HG03159 (cell line): ENCODE data around the gene P2RX1.
"Not testable (repeated sequence)": the region's sequence is repeated elsewhere in the genome, so short reads cannot be mapped to it uniquely, and the experiment has no call there.

ENCODE experiments used
- ATAC-seq: cut with Tn5 transposase; IDR thresholded peaks from one replicate; pipeline ENCODE4 v1.9.1; 2021; ENCODE audit warnings: mild to moderate bottlenecking, moderate library complexity; ENCODE audit not compliant: unreplicated experiment

The P2RX1 gene

DNA sequence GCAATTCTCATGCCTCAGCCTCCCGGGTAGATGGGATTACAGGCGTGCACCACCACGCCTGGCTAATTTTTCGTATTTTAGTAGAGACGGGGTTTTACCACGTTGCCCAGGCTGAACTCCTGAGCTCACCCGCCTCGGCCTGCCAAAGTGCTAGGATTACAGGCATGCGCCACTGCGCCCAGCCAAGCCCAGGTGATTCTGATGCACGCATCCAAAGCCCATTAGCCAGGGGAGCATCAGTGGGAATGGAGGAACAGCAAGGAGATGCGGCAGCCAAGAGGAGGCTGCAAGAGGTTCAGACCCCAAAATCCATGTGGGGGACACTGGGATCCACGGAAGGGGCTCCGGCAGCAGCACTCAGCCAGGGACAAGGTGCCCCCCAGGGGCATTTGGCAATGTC is 35.9 kb upstream of the P2RX1 start:
- ATAC-seq, result no peak

DNA sequence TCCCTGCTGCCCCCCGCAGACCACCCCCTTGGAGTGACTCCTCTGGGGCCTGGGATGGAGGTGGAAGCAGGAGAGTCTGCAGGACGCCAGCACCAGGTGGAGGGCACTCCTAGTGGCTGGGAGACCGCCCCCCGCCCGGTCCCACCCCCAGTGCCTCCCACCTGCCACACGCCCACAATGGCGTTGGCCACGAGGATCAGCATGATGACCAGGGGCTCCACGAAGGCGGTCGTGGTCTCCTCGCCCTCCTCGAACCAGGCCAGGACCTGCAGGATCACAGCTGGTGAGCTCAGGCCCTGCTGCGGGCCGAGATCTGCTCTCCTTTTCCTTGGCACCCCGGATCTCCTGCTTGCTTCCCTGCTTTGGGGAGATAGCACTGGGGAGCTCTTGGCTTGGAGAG is 35.2 kb upstream of the P2RX1 start:
- ATAC-seq, result no peak

DNA sequence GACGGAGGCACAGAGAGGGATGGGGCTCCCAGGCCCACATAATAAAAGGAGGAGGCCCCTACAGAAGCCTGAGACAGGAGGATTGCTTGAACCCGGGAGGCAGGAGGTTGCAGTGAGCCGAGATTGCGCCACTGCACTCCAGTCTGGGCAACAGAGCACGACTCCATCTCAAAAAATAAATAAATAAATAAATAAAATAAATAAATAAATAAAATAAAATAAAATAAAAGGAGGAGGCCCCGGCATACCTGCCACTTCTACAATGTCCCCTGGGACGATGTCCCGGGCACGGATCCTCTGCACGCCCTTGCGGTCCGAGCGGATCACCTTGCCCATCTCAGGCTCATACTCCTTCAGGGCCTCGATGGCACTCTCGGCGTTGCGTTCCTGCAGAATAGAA is 34.7 kb upstream of the P2RX1 start:
- ATAC-seq, result no peak

DNA sequence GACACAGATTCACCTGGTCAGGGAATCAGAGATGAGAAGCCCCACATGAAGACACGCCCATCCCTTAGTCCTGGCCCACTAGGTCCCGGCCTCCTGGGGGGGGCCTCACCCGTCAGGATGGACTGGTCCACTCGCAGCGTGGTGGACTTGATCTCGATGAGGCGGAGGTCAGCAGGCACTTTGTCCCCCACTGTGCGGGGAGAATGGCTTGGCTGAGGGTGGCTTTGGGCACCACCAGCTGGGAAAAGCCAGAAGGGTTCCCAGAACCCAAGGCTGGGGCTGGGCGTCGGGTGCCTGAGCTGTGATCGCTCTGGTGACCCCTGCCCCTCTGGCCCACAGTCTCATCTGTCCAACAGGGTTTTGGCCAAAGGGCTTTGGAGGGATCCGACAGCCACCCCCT is 34.3 kb upstream of the P2RX1 start:
- no peak for ATAC-seq

DNA sequence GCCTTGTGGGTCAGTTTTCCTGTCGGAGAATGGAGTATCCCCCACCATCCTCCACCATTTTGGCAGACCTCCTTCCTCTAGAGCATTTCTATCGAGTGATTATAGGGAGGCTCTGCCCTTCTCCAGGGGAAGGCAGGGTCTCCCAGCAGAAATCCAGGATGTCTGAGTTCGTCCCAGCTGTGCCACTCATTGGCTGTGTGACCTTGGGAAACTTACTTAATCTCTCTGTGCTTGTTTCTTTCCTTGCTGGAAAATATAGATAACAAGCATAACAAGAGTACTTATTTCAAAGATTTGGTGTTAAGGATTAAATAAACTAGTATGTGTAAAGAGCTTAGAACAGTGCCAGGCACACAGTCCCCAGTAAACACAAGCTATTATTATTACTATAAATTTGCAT is 33.2 kb upstream of the P2RX1 start:
- no peak for ATAC-seq

DNA sequence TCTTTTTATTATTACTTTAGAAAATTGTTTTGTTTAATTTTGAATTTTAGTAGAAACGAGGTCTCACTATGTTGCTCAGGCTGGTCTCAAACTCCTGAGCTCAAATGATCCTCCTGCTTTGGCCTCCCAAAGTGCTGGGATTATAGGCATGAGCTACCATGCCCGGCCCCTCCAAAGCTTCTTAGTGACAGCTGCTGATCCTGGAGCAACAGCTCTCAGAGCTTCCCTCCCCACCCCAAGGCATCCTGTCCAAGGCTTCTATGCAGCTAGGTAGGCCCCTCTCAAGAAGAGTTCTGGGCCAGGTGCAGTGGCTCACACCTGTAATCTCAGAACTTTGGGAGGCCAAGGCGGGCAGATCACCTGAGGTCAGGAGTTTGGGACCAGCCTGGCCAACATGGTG is 32.3 kb upstream of the P2RX1 start:
- ATAC-seq, result not testable (repeated sequence)

DNA sequence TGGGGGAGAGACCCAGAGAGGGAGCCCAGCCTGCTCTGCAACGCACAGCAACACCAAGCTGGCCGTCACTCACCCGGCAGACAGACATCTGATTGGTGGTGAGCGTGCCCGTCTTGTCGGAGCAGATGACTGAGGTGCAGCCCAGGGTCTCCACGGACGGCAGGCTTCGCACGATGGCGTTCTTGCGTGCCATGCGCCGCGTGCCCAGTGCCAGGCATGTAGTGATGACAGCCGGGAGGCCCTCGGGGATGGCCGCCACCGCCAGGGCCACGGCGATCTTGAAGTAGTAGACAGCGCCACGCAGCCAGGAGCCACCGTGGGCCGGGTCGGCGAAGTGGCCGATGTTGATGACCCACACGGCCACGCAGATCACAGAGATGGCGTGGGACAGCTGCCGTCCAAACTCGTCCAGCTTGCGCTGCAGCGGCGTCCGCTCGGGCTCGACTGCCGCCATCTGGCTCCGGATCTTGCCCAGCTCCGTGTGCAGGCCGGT is 31.1 kb upstream of the P2RX1 start:
- no peak for ATAC-seq

DNA sequence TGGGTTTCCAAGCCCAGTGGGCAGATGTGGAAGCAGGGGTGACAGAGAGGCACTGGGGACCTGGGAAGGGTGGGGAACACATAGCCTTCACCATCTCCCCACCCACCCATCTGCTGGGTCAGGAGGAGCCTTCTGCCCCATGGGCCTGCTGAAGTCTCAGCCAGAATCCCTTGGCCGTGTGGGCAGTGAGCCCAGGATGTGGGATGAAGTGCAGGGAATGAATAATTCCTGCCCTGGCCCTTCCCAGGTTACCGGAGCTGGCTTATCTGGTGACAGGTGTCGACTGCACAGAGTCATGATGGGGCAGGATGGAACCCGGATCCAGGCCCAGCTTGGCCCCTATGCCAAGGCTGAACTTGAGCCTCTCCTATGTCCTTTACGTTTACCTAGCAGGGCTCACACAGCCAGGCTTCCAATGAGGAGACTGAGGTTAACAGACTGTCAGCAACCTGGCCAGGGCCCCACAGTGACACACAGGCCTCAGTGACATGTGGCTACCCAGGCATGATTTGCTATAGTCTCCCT is 30.5 kb upstream of the P2RX1 start:
- ATAC-seq, result no peak

DNA sequence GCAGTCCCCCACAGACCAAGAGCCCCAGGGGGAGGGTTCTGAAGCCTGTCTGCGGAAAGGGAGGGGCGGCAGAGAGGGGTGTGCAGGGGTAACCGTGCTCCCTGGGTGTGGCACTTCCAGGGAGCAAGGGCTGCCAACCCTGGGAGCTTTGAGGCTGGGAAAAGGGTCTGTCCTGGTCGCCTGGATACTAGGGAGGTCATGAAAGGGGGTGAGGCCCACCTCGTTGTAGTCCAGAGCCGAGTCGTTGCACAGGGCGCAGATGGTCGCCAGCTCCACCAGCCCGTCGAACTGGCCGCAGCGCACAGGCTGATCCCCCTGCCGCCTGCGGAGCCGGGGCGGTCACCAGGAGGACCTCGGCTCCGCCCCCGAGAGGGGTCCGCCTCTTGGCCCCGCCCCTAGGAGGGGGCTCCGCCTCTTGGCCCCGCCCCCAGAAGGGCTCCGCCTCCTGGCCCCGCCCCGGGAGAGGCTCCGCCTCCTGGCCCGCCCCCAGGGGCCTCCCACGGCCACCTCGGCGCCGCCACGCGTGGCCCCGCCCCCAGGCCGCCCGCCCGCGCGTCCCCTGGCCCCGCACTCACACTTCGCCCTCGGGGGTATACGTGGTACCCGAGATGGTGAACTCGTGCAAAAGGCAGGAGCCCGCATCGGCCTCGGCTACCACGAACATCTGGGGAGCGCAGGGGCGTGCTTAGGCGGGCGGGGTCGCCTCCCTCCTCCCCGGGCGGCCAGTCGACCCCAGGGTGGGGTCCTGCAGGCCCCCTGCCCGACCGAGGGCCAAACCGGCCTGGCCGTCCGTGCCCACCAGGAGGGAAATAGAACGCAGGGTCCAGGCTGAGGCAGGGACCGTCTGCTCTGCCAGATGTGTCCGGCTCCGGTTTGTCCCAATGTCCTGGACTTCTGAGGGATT is 28.5 kb upstream of the P2RX1 start:
- ATAC-seq, result no peak

DNA sequence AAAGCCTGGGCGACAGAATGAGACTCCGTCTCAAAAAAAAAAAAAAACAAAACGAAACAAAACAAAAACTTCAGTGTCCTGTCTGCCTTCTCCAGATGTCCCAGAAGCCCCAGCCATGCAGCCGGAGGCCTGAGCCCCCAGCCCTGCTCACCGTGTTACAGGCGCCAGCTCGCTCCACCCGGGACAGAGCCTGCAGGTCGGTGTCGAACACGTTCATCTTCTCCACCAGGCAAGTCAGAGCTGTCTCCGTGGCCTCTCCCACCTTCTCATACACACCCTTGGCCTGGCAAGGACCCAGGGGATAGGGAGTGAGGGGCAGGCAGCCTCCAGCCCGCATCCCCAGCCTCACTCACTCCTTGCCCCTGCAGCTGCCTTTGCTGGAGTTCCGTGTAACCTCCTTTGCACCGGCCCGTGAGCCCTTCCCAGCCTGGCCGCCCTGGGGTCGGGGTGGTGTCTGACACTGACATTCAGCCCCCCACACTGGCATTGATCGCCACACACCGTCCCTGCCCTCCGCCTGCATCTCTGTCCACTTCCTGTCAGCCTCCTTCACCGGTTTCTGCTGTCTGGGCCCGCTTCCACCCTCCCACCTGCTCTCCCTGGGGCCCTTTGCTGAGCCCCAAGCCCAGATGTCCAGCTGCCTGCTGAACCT is 27.1 kb upstream of the P2RX1 start:
- ATAC-seq, result no peak

DNA sequence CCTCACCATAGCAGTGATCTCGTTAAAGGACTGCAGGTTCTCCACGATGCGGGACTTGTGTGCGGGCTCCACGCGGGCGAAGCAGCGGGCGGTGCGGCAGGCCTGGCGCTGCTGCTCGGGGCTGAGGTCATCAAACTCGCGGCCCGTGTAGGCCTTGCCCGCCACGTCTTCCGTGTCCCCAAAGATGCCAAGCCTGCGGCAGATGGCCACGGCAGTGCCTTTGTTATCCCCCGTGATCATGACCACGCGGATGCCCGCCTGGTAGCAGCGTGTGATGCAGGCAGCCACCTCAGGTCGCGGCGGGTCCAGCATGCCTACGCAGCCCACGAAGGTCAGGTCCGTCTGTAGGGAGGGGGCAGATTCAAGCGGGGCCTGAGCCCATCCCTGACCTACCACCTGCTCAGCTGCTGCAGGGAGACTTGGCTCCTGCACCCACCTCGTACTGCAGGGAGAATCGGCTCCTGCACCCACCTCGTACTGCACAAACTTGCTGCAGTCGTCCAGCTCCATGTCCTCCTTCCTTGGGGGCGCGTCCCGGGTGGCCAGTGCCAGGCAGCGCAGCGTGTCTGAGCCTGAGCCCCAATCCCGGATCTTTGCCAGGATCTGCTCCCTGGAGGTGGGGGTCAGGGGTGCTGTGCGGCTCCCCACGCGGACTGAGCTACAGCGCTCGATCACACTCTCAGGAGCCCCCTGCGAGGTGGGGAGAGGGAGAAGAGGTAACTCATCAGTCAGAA is 24.9 kb upstream of the P2RX1 start:
- ATAC-seq, result no peak

DNA sequence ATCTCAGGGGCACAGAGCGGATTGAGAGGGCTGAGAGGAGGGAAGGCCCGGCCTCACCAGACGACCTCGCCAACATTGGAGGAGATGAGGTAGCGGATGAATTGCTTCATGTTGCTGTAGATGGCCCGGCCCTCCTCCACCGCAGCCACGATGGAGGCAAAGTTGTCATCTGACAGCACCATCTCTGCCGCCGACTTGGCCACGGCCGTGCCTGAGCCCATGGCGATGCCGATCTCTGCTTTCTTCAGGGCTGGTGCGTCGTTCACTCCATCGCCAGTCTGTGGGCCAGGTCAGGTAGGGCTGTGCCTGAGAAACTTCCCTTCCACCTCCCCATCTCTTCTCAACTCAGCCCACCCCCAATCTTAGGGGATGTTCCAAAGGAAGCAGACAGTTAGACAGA is 21.1 kb upstream of the P2RX1 start:
- no peak for ATAC-seq

DNA sequence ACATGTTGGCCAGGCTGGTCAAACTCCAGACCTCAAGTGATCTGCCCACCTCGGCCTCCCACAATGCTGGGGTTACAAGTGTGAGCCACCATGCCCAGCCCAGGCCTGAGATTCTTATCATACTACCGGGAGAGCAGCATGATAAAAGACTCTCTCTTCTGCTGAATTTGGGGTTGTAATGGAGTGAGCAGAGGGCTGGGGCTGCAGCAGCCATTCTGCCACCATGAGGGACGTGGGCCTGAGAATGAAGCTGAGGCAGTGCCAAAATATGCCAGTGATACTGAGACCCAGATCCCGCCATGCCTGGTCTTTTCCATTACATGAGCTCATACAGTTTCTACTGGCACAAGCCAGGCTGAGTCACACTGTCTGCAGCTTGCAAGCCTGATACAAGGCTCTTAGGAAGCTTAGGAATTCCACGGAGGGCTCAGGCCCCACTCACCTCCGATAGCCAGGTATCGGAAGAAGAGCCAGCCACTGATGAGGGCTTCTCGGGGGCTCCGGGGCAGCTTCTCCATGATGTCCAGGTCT is 19.6 kb upstream of the P2RX1 start:
- no peak for ATAC-seq

DNA sequence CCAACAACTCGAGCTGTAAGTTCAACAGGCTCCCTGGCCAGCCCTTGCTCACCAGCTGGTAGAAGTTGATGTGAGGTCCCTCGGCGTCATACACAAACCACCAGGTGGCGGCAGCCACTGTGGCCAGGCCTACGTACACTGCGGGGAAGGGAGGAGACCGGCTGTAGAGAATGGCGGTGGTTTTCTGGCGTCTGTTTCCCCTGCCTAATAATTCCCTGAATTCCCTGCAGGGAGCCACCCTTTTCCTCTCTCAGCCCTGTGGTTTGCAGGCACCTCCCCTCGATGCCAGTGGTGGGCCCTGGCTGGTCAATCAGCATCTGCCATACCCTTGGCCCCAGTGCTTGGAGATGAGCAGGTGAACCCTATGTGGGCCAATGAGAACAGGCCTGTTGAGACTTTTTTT is 18.9 kb upstream of the P2RX1 start:
- no peak for ATAC-seq

DNA sequence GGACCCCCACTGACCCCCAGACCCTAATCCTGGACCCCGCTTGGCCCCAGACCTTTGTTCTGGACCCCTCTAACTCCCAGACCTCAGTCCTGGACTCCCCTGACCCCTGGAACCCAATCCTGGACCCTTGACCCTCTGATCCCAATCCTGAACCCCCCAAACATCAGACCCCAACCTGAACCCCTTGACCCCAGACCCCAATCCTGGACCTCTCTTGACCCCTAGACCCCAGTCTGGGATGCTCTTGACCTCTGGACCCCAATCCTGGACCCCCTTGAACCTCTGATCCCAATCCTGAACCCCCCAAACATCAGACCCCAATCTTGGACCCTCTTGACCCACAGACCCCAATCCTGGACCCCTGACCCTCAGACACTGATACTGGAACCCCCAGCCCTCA is 13.5 kb upstream of the P2RX1 start:
- no peak for ATAC-seq

DNA sequence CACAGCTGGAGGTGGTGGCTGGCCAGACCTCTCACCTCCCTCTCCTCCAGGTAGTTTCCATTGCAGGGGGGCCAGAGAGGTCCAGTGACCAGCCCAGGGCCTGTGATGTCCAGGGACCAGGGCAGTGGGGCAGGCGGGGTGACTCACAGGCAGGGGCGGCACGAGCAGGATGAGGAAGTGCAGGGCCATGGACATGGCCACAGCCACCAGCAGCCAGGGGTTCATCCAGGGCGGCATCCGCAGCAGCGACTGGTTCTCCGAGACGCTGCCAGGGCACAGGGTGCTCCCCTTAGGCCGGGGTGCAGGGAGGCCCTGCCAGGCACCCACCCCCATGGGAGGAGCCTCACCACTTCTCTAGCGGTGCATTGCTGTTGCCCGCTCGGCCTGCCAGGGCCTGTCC is 12.9 kb upstream of the P2RX1 start:
- ATAC-seq, result no peak

DNA sequence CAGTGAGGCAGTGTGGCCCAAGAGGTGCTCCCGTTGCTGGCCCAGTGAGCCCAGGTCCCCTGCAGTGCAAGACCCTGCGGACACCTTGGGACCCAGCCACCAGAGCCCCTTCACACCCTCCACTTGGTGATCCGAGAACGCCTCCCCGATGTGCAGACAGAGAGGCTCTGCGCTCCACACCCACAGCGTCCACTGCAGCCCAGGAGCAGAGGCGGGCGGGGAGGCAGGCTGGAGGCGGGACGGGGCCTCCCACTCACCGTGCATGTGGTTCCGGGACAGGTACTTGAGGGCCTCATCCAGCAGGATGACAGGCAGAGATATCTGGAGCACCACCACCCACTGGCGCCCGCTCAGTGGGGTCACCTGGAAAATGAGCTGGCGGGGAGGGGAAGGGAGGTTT is 12.1 kb upstream of the P2RX1 start:
- ATAC-seq, result no peak

DNA sequence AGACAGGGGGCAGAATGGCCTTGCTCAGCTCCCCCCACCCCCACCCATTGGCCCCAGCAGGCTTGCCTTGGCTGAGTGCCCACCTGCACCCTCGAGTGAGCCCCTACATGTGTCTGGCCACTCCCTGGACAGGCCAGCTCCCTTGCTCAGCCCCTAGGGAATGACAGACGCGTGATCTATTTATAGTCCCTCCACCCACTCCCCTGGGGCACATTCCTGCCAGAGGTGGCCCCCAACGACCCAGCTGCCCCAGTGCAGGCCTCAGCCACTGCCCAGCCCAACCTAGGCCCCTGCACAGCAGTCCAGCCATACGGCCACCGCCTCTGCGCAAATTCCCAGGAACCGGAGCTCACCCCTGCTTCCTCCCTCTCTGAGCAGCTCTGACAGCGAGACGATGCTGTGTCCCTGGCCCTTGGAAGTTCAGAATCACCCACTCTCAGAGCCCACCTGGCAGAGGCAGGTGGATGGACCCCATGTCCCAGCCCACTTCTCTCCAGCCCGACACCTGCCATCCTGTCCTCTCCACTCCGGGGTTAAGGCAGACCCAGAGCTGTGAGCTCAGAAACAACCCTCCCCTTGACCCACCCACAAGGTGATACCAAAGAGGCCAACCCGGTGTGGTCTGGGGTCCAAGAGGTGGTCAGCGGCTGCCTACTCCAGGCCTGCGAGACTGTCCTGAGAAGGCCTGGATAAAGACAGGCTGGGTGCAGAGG is 11.5 kb upstream of the P2RX1 start:
- ATAC-seq, result no peak

DNA sequence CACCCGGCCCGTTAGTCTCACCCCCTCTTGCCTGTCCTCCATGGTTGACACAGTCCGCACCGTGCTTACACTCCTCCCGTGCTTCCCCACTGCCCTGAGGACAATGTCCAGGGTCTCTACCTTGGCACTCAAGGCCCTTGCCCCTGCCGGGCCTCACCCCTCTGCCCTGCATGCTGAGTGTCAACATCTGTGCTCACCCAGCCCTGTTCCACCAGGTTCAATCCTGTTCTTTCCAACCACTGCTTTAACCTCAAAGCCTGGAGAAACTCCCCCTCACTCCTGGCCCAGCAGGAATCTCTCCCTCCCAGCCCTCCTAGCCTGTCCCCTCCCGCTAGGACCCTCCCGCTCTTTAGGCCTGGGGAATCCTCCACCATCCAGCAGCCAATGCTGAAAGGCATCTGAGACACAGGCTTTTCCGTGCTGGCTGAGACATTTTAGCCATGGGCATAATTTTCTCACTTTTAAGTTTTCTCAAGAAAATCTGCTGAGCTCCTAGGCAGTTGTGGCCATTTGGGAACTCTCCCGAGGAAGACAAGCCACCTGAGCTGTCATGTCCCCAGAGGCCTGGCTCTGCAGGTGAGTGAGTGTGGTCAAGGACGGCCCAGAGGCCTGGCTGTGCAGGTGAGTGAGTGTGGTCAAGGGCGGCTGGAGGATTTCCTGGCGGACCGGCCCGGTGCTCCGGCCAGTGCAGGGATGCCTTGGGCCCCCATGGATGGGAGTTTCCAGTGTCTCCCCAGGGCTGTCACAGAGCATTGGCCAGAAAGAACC is 10.8 kb upstream of the P2RX1 start:
- ATAC-seq, result no peak
